HCT116 (cell line): Measurements from ENCODE around the gene CT47C1. TPM values are rescaled to one million over a fixed set of nuclear protein-coding genes. Genes with fewer than 3 reads are reported as not detected.

Source experiments
- ATAC-seq: fragments of 200-7000 bp; cut with Tn5 transposase; 2 replicates; pipeline ENCODE4 v1.9.1; 2020; ENCODE audit warnings: mild to moderate bottlenecking, moderate library complexity
- BruUV-seq: library from RNA; stranded (reverse); fragments of 400-500 nt; replicated peaks from 2 replicates; lab custom pipeline; 2021; lab: Mats Ljungman, UMichigan
- CTCF ChIA-PET: fragments of 300-600 bp; sonication (Branson Sonifier 250); formaldehyde crosslinking; loops from one replicate; lab custom pipeline; 2021; ENCODE audit warnings: antibody characterized with exemption; lab: Charles Lee
- POLR2A ChIA-PET: fragments of 300-600, 350-600 bp; sonication (Branson Sonifier 250); formaldehyde crosslinking; loops from one replicate; lab custom pipeline; 2021; ENCODE audit warnings: antibody characterized with exemption; lab: Charles Lee
- RAD21 ChIA-PET, 2 experiments: fragments of 300-600 bp; sonication (Branson Sonifier 250); formaldehyde crosslinking; loops; one replicate each; lab custom pipeline; 2023; ENCODE audit warnings: low total read pairs in 2 of 2; ENCODE audit not compliant: uncharacterized antibody in 2 of 2, unreplicated experiment in 2 of 2, low non-redundant PET in 1 of 2; lab: Charles Lee
- DNase-seq: peaks from one replicate; pipeline ENCODE4 v3.0.0-alpha.2; 2010; ENCODE audit warnings: low read depth, low spot score
- H2AFZ ChIP-seq: fragments of 200-600 bp; shearing (Covaris generic), sonication (generic); 2 replicates; pipeline ENCODE4 v1.6.1; 2017; ENCODE audit warnings: low read depth, mixed run types, mixed read lengths, antibody characterized with exemption, low read length; ENCODE audit not compliant: poor library complexity, severe bottlenecking
- H3K27ac ChIP-seq: 2 replicates; pipeline ENCODE4 v1.5.1; 2012; ENCODE audit warnings: low read depth, low read length
- H3K27me3 ChIP-seq: fragments of 200-600 bp; sonication (generic); 2 replicates; pipeline ENCODE4 v1.6.1; 2016; ENCODE audit warnings: mixed run types, low read length, mixed read lengths; ENCODE audit not compliant: insufficient read depth
- H3K36me3 ChIP-seq, 2 experiments: fragments of 200-500 bp in 1 of 2; fragments of 200-600 bp in 1 of 2; sonication (Bioruptor generic) in 1 of 2; sonication (generic) in 1 of 2; 2 replicates each; pipeline versions ENCODE4 v1.5.1 to v1.6.1; 2014 to 2016; ENCODE audit warnings: low read length in 2 of 2, inconsistent platforms in 1 of 2, mixed read lengths in 1 of 2, mixed run types in 1 of 2; ENCODE audit not compliant: insufficient read depth in 2 of 2, control insufficient read depth in 1 of 2
- H3K4me1 ChIP-seq, 2 experiments: fragments of 200-600 bp in 1 of 2; sonication (generic) in 1 of 2; 2 replicates each; pipeline versions ENCODE4 v1.5.1 to v1.6.1; 2012 to 2017; ENCODE audit warnings: low read length in 2 of 2, inconsistent platforms in 1 of 2, mild to moderate bottlenecking in 1 of 2, mixed read lengths in 1 of 2, mixed run types in 1 of 2, moderate library complexity in 1 of 2; ENCODE audit not compliant: insufficient read depth in 2 of 2, control insufficient read depth in 1 of 2
- H3K4me2 ChIP-seq: fragments of 200-600 bp; sonication (generic); 2 replicates; pipeline ENCODE4 v1.6.1; 2017; ENCODE audit warnings: mixed run types, low read length, mixed read lengths
- H3K4me3 ChIP-seq, 2 experiments: fragments of 200-600 bp in 1 of 2; sonication (generic) in 1 of 2; replicated peaks in 1 of 2; 2 replicates each; pipeline ENCODE4 v1.5.1; 2011 to 2016; ENCODE audit warnings: low read length in 2 of 2, control low read depth in 1 of 2, low read depth in 1 of 2, mild to moderate bottlenecking in 1 of 2, mixed read lengths in 1 of 2, mixed run types in 1 of 2
- H3K79me2 ChIP-seq: fragments of 200-600 bp; sonication (generic); 2 replicates; pipeline ENCODE4 v1.6.1; 2017; ENCODE audit warnings: mild to moderate bottlenecking, mixed run types, low read length, moderate library complexity, mixed read lengths; ENCODE audit not compliant: insufficient read depth
- H3K9ac ChIP-seq: fragments of 200-600 bp; sonication (generic); 2 replicates; pipeline ENCODE4 v1.6.1; 2016; ENCODE audit warnings: low read length, mixed read lengths
- H3K9me2 ChIP-seq: fragments of 200-600 bp; sonication (generic), shearing (Covaris generic); 2 replicates; pipeline ENCODE4 v1.6.1; 2017; ENCODE audit warnings: mixed run types, mild to moderate bottlenecking, moderate library complexity; ENCODE audit not compliant: insufficient read depth
- H3K9me3 ChIP-seq, 2 experiments: fragments of 200-500 bp in 1 of 2; fragments of 200-600 bp in 1 of 2; sonication (Bioruptor generic) in 1 of 2; sonication (generic) in 1 of 2; 2 replicates each; pipeline ENCODE4 v1.6.1; 2014 to 2017; ENCODE audit warnings: low read length in 2 of 2, mixed read lengths in 2 of 2, inconsistent platforms in 1 of 2, low read depth in 1 of 2, mild to moderate bottlenecking in 1 of 2, mixed run types in 1 of 2, moderate library complexity in 1 of 2; ENCODE audit not compliant: control insufficient read depth in 1 of 2, insufficient read depth in 1 of 2
- H4K20me1 ChIP-seq: fragments of 200-600 bp; sonication (generic), shearing (Covaris generic); 2 replicates; pipeline ENCODE4 v1.6.1; 2017; ENCODE audit warnings: mixed run types, mild to moderate bottlenecking, moderate library complexity; ENCODE audit not compliant: insufficient read depth
- EZH2 ChIP-seq: fragments of 200-600 bp; sonication (generic); IDR thresholded peaks from 2 replicates; pipeline ENCODE4 v1.6.1; 2017; ENCODE audit warnings: antibody characterized with exemption, mixed run types
- EZH2phosphoT487 ChIP-seq: fragments of 200-600 bp; IDR thresholded peaks from 2 replicates; pipeline ENCODE4 v1.6.1; 2018; ENCODE audit warnings: antibody characterized with exemption, borderline replicate concordance
- FOSL1 ChIP-seq: IDR thresholded peaks from 2 replicates; pipeline ENCODE4 v1.6.1; 2012; ENCODE audit warnings: low read depth
- POLR2AphosphoS5 ChIP-seq: IDR thresholded peaks from 2 replicates; pipeline ENCODE4 v1.6.1; 2011; ENCODE audit warnings: mild to moderate bottlenecking, low read depth, low read length, moderate library complexity
- RAD21 ChIP-seq: IDR thresholded peaks from 2 replicates; pipeline ENCODE4 v1.6.1; 2012; ENCODE audit warnings: low read depth, mild to moderate bottlenecking
- SRF ChIP-seq: IDR thresholded peaks from 2 replicates; pipeline ENCODE4 v1.6.1; 2012; ENCODE audit warnings: low read depth
- YY1 ChIP-seq: IDR thresholded peaks from 2 replicates; pipeline ENCODE4 v1.6.1; 2011; ENCODE audit warnings: low read length, low read depth, moderate library complexity, mild to moderate bottlenecking; ENCODE audit not compliant: insufficient replicate concordance; ENCODE audit errors: extremely low read depth
- ZFX ChIP-seq: fragments of 450-650 bp; IDR thresholded peaks from 2 replicates; pipeline ENCODE4 v1.6.1; 2017
- ZNF274 ChIP-seq: fragments of 200-500 bp; sonication (Bioruptor generic); IDR thresholded peaks from 2 replicates; pipeline ENCODE4 v1.6.1; 2014; ENCODE audit warnings: mild to moderate bottlenecking, low read depth, low read length, inconsistent platforms
- intact Hi-C: fragments of 100-400 bp; cut with micrococcal nuclease; formaldehyde crosslinking; loops from 2 replicates; pipeline ENCODE4 v1.10.0; 2022
- total RNA-seq: library from RNA; stranded (reverse); gene quantifications from one replicate; pipeline ENCODE4 v1.2.1, GENCODE V29; 2021; ENCODE audit not compliant: unreplicated experiment
- TF ChIP-seq, protein P1 (sequence below), 3 experiments: fragments of 200-600 bp in 1 of 3; sonication (generic) in 1 of 3; IDR thresholded peaks in 2 of 3; conservative IDR thresholded peaks in 1 of 3; 2 replicates each; pipeline ENCODE4 v1.5.1; 2012 to 2017; ENCODE audit warnings: low read depth in 2 of 3, low read length in 2 of 3, antibody characterized with exemption in 1 of 3, borderline replicate concordance in 1 of 3, control low read depth in 1 of 3, mild to moderate bottlenecking in 1 of 3, mixed read lengths in 1 of 3, mixed run types in 1 of 3, moderate library complexity in 1 of 3; ENCODE audit not compliant: insufficient read depth in 1 of 3

The CT47C1 gene
- total RNA-seq, 1 experiment from 2014 or later = not detected

DNA sequence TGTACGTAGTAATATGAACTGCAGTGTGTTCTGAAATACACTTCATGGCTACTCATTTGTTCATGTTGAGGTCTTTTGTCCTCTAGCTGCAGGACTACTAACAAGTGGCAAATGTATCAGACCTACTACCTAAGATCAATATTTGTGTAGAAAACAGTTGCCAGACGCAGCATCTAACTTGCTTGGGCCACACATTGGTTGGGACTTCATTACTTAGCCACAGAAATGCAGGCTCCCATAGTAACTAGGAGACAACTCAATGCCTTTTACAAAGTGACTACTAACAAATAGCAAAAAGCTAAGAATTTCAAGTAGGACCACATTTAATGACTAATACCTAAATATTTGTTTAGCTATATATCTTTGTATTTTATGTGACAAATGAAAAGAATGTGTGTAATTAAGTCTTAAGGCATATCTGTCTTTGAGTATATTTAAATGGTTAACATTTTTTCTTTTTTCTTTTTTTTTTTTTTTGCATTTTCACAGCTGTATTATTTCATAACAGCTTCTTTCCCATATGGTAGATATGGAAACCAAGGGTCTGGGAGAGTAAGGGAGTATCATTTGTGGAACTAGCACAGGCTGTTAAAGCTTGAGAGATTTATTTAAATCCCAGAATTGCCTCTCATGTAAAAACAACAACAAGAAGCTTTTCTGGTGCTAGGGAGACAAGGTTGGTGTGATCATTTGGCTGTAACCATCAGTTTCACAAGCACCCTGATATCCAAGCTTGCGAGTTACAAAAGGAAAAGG lies 2.7 kb downstream of the CT47C1 start:
- TF ChIP-seq ZFX = no peak
- TF ChIP-seq POLR2AphosphoS5 = no peak
- TF ChIP-seq EZH2phosphoT487 = no peak
- no peak for TF ChIP-seq ZNF274
- TF ChIP-seq FOSL1 = no peak
- TF ChIP-seq, protein P1, sequence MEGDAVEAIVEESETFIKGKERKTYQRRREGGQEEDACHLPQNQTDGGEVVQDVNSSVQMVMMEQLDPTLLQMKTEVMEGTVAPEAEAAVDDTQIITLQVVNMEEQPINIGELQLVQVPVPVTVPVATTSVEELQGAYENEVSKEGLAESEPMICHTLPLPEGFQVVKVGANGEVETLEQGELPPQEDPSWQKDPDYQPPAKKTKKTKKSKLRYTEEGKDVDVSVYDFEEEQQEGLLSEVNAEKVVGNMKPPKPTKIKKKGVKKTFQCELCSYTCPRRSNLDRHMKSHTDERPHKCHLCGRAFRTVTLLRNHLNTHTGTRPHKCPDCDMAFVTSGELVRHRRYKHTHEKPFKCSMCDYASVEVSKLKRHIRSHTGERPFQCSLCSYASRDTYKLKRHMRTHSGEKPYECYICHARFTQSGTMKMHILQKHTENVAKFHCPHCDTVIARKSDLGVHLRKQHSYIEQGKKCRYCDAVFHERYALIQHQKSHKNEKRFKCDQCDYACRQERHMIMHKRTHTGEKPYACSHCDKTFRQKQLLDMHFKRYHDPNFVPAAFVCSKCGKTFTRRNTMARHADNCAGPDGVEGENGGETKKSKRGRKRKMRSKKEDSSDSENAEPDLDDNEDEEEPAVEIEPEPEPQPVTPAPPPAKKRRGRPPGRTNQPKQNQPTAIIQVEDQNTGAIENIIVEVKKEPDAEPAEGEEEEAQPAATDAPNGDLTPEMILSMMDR (IDR thresholded peaks at IDR 0.05 in 2 of 3, conservative IDR thresholded peaks at IDR 0.05 in 1 of 3; ENCODE audit: borderline replicate concordance in 1 of 3, insufficient read depth in 1 of 3, low read depth in 2 of 3, low read length in 2 of 3) = no peak
- no peak for TF ChIP-seq YY1
- TF ChIP-seq EZH2 = no peak
- TF ChIP-seq SRF = no peak
- TF ChIP-seq RAD21 = no peak
- TF ChIP-seq, all 23 proteins: peak for 0
- DNase-seq (no peak), ATAC-seq (no peak)
- RAD21 ChIA-PET = no interaction called here
- H3K9ac ChIP-seq = no peak overlapping the region
- no peak overlapping the region for H3K4me2 ChIP-seq
- H3K9me3 ChIP-seq = no peaks in the 10 kb centered on the region
- H3K79me2 ChIP-seq = no peaks in the 10 kb centered on the region
- no peaks in the 10 kb centered on the region for H3K4me1 ChIP-seq
- no peaks in the 10 kb centered on the region for H4K20me1 ChIP-seq
- no peaks in the 10 kb centered on the region for H3K36me3 ChIP-seq
- intact Hi-C loops = no loop called here
- H2AFZ ChIP-seq = no peak overlapping the region
- H3K27me3 ChIP-seq = no peaks in the 10 kb centered on the region
- POLR2A ChIA-PET = no interaction called here
- no peak overlapping the region for H3K4me3 ChIP-seq
- no TSS peak for BruUV-seq
- CTCF ChIA-PET = interaction anchor here (1.4 kb wide), 1 partner anchor 9 kb away, joined by 9 read pairs; no protein-coding TSS in a partner anchor
- no peaks in the 10 kb centered on the region for H3K9me2 ChIP-seq
- H3K27ac ChIP-seq = no peak overlapping the region
